SU-DHL-6 (cell line): ENCODE data around the gene NMS.

Source experiments
- H2AFZ ChIP-seq: fragments of 200-600 bp; sonication (generic); 2 replicates; pipeline ENCODE4 v1.6.1; 2014; ENCODE audit warnings: low read depth, mild to moderate bottlenecking, moderate library complexity, mixed read lengths, antibody characterized with exemption, low read length; ENCODE audit not compliant: severe bottlenecking
- H3F3A ChIP-seq: fragments of 200-600 bp; shearing (Covaris generic); 2 replicates; pipeline ENCODE4 v1.6.0; 2016; ENCODE audit warnings: antibody characterized with exemption, mild to moderate bottlenecking; ENCODE audit not compliant: insufficient read depth
- H3K27ac ChIP-seq: fragments of 200-600 bp; sonication (generic); 2 replicates; pipeline ENCODE4 v1.5.1; 2016; ENCODE audit warnings: low read depth, mild to moderate bottlenecking, low read length, moderate library complexity, mixed read lengths
- H3K27me3 ChIP-seq: fragments of 200-600 bp; sonication (generic), shearing (Covaris generic); 2 replicates; pipeline ENCODE4 v1.6.0; 2014; ENCODE audit warnings: mild to moderate bottlenecking, low read length
- H3K36me3 ChIP-seq: fragments of 200-600 bp; sonication (generic); 2 replicates; pipeline ENCODE4 v1.6.1; 2014; ENCODE audit warnings: mild to moderate bottlenecking, low read length, mixed read lengths
- H3K4me2 ChIP-seq: fragments of 300-600, 200-600 bp; shearing (Covaris generic), sonication (generic); 2 replicates; pipeline ENCODE4 v1.6.0; 2014; ENCODE audit warnings: low read length, low read depth, mild to moderate bottlenecking; ENCODE audit not compliant: poor library complexity, severe bottlenecking
- H3K4me3 ChIP-seq: fragments of 200-600 bp; sonication (generic); 2 replicates; pipeline ENCODE4 v1.5.1; 2014; ENCODE audit warnings: antibody characterized with exemption, low read length, mild to moderate bottlenecking, mixed read lengths; ENCODE audit not compliant: insufficient read depth, poor library complexity, severe bottlenecking
- H3K79me2 ChIP-seq: fragments of 200-600 bp; sonication (generic); 2 replicates; pipeline ENCODE4 v1.6.1; 2014; ENCODE audit warnings: mild to moderate bottlenecking, low read length, moderate library complexity; ENCODE audit not compliant: insufficient read depth
- H3K9ac ChIP-seq: fragments of 200-600 bp; sonication (generic); 2 replicates; pipeline ENCODE4 v1.7.0; 2014; ENCODE audit warnings: mild to moderate bottlenecking, low read length
- H3K9me2 ChIP-seq: fragments of 200-600 bp; sonication (generic); replicated peaks from 2 replicates; pipeline ENCODE4 v1.6.1; 2014; ENCODE audit warnings: low read length; ENCODE audit not compliant: insufficient read depth
- H3K9me3 ChIP-seq: fragments of 200-600 bp; sonication (generic); 2 replicates; pipeline ENCODE4 v1.6.1; 2014; ENCODE audit warnings: low read length, mixed read lengths; ENCODE audit not compliant: insufficient read depth
- H4K20me1 ChIP-seq: fragments of 200-600 bp; sonication (generic); 2 replicates; pipeline ENCODE4 v1.6.1; 2014; ENCODE audit warnings: low read depth, mild to moderate bottlenecking, antibody characterized with exemption, low read length, moderate library complexity, mixed read lengths
- CTCF ChIP-seq: fragments of 200-600 bp; sonication (generic); IDR thresholded peaks from one replicate; pipeline ENCODE4 v1.5.1; 2017; ENCODE audit warnings: antibody characterized with exemption, mild to moderate bottlenecking, low read length, moderate library complexity; ENCODE audit not compliant: insufficient read depth, poor library complexity, severe bottlenecking
- EZH2phosphoT487 ChIP-seq: fragments of 200-600 bp; sonication (generic), shearing (Covaris generic); conservative IDR thresholded peaks from 2 replicates; pipeline ENCODE4 v1.6.1; 2018; ENCODE audit warnings: mild to moderate bottlenecking, antibody characterized with exemption, low read length, moderate library complexity, mixed read lengths

The NMS gene, protein sequence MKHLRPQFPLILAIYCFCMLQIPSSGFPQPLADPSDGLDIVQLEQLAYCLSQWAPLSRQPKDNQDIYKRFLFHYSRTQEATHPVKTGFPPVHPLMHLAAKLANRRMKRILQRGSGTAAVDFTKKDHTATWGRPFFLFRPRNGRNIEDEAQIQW

DNA sequence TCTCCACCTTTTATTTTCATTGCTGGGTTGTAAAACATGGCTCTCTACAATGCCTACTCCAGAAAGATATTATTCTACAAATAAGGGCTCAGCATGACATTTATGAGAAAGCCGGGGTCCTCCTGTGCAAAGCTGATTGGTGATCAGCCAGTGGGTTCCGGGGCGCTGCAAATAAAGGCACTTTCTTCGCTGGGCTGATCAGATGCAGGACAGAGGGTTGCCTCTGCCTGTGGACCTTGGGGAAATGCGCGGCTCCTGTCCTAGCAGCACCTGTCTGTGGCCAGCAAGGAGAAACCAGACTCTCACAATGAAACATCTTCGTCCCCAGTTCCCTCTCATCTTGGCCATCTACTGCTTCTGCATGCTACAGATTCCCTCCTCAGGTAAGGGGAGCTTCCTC lies at the start of gene NMS:
Gene NMS (plus strand): TSS at position 301 of the 400 bp plus-strand sequence. CDS start 7 bp downstream, at position 308.
- Histone ChIP-seq H3K4me2 (no peak within 1 kb of the TSS), H3K9me2 (no peaks in the 10 kb centered on the region), H2AFZ (no peak within 1 kb of the TSS), H3K9me3 (no peaks in the 10 kb centered on the region), H3K79me2 (no peaks in the 10 kb centered on the region), H3K36me3 (no peaks in the 10 kb centered on the region), H3F3A (no peaks in the 10 kb centered on the region), H3K4me3 (no peak within 1 kb of the TSS), H3K9ac (no peak within 1 kb of the TSS), H3K27ac (no peak within 1 kb of the TSS), H4K20me1 (no peaks in the 10 kb centered on the region), H3K27me3 (no peaks in the 10 kb centered on the region)
- no peak for TF ChIP-seq EZH2phosphoT487
- no peak for TF ChIP-seq CTCF

DNA sequence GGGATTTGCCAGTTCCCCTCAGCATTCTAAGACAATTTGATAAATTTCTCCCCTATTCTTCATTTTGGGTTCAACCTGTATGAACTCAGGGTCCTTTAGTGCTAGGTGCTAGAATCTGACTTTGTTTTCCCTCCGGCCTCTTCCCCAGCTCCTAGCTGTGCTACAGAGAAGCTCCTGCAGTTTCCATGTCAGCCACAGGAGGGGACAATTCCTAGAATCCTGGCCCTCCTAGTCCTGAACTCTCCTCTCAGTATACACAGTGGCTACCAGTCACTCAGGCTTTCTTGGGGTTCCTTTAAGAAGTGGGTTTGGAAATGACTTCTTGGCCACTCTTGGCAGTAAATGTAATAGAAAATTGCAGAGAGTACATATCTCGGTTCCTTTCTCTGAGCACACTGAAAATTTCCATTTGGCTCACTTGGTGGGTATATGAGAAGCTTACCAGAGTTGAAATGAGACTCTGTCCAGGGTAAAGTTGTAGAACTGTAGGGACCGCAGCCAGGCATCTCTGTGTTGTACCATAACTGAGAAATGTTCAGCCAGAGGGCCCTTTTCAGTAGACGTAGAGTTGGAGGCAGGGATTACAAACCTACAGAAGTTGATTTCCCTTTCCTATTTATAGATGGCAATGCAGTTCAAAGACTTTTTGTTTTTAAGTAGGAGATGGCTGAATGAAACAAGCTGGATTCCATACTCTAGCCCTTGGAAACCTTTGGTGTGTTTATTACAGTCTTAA lies 47.8 kb upstream of the NMS start:
- Histone ChIP-seq H3K4me3 (no peak overlapping the region), H3K9me3 (no peaks in the 10 kb centered on the region), H3K79me2 (no peaks in the 10 kb centered on the region), H3K36me3 (no peaks in the 10 kb centered on the region), H3K9ac (no peak overlapping the region), H4K20me1 (no peaks in the 10 kb centered on the region), H3K27ac (no peak overlapping the region), H3F3A (peaks cover 7% of the 10 kb centered on the region), H3K9me2 (no peaks in the 10 kb centered on the region), H3K27me3 (no peaks in the 10 kb centered on the region), H3K4me2 (no peak overlapping the region), H2AFZ (no peak overlapping the region)
- no peak for TF ChIP-seq CTCF
- TF ChIP-seq EZH2phosphoT487 = no peak

DNA sequence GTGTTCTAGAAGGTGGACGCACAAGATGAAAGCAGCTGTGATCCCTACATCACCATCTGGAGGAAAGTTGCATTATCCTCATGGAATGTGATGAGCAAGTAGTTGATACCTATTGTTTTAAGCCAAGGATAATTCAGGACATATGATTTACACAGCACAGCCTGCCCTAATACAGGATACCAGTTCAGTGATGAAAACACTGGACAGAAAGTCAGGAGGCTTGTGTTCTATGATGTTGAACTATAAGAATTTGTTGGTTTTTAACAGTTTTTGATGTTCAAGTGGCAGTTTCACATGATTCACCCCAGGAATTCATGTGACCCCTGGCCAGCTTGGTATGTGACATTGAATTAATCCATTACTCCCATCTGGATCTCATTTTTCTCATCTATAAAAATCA lies 46.7 kb upstream of the NMS start:
- Histone ChIP-seq H3K36me3 (no peaks in the 10 kb centered on the region), H3K9me2 (no peaks in the 10 kb centered on the region), H3F3A (no peaks in the 10 kb centered on the region), H4K20me1 (no peaks in the 10 kb centered on the region), H3K27me3 (no peaks in the 10 kb centered on the region), H2AFZ (no peak overlapping the region), H3K9me3 (no peaks in the 10 kb centered on the region), H3K27ac (no peak overlapping the region), H3K9ac (no peak overlapping the region), H3K4me2 (no peak overlapping the region), H3K4me3 (no peak overlapping the region), H3K79me2 (no peaks in the 10 kb centered on the region)
- TF ChIP-seq CTCF = no peak
- no peak for TF ChIP-seq EZH2phosphoT487
